Activated CD8-positive, alpha-beta T cell treated with anti-CD3 and anti-CD28 coated beads for 36 hours (primary cell): ENCODE data around the gene ALCAM. TPM values are rescaled to one million over a fixed set of nuclear protein-coding genes. Genes with fewer than 3 reads are reported as not detected.

ENCODE experiments used
- ATAC-seq: fragments of 200-7000 bp; cut with Tn5 transposase; one replicate; pipeline ENCODE4 v1.10.0; 2021; ENCODE audit warnings: mild to moderate bottlenecking, moderate library complexity
- CTCF ChIA-PET: fragments of 350-600 bp; sonication (Branson Sonifier 250); formaldehyde crosslinking; loops from one replicate; lab custom pipeline; 2021; ENCODE audit warnings: antibody characterized with exemption; lab: Charles Lee
- POLR2A ChIA-PET: fragments of 350-600 bp; sonication (Branson Sonifier 250); formaldehyde crosslinking; loops from one replicate; lab custom pipeline; 2021; ENCODE audit warnings: antibody characterized with exemption; lab: Charles Lee
- DNase-seq: peaks from one replicate; pipeline ENCODE4 v3.0.0-alpha.2; 2020
- H3K27ac Mint-ChIP-seq: one replicate; pipeline ENCODE4 v1.8.0; 2021; ENCODE audit warnings: mild to moderate bottlenecking, mixed read lengths
- H3K27me3 Mint-ChIP-seq: one replicate; pipeline ENCODE4 v1.8.0; 2021; ENCODE audit warnings: mixed read lengths
- H3K36me3 Mint-ChIP-seq: one replicate; pipeline ENCODE4 v1.8.0; 2021; ENCODE audit warnings: low read depth, mixed read lengths
- H3K4me1 Mint-ChIP-seq: one replicate; pipeline ENCODE4 v1.8.0; 2021; ENCODE audit warnings: low read depth, mixed read lengths
- H3K4me3 Mint-ChIP-seq: one replicate; pipeline ENCODE4 v1.8.0; 2021; ENCODE audit warnings: mild to moderate bottlenecking, moderate library complexity, mixed read lengths
- H3K9me3 Mint-ChIP-seq: one replicate; pipeline ENCODE4 v1.8.0; 2021; ENCODE audit warnings: mixed read lengths
- CTCF ChIP-seq: fragments of 200-600 bp; IDR thresholded peaks from one replicate; pipeline ENCODE4 v1.8.0; 2022; ENCODE audit warnings: antibody characterized with exemption, mild to moderate bottlenecking
- intact Hi-C: fragments of 100-400 bp; cut with micrococcal nuclease; formaldehyde crosslinking; loops from one replicate; pipeline ENCODE4 v1.10.0; 2022
- total RNA-seq, 2 experiments: library from RNA; stranded (reverse); gene quantifications; one replicate each; pipeline ENCODE4 v1.2.3, GENCODE V29; 2021

ALCAM gene
- total RNA-seq, 2 experiments from 2014 or later: 13.9 to 14.5 TPM

GRCh38 chr3:105327662-105328337 is 38.9 kb upstream of the ALCAM start:
- no peaks in the 10 kb centered on the region for H3K36me3 Mint-ChIP-seq
- no peak overlapping the region for H3K27ac Mint-ChIP-seq
- DNase-seq (no peak), ATAC-seq (no peak)
- ChIA-PET CTCF (interaction anchor here (0.7 kb wide), 1 partner anchor 37 kb away, joined by 4 read pairs; no protein-coding TSS in a partner anchor), POLR2A (no interaction called here)
- peaks cover 8% of the 10 kb centered on the region for H3K27me3 Mint-ChIP-seq
- no peak overlapping the region for H3K4me3 Mint-ChIP-seq
- intact Hi-C loops: no loop called here
- peaks cover 5% of the 10 kb centered on the region for H3K4me1 Mint-ChIP-seq
- TF ChIP-seq CTCF: no peak
- no peaks in the 10 kb centered on the region for H3K9me3 Mint-ChIP-seq

GRCh38 chr3:105328338-105328730 is 38.4 kb upstream of the ALCAM start:
- H3K4me1 Mint-ChIP-seq: no peaks in the 10 kb centered on the region
- no peak overlapping the region for H3K4me3 Mint-ChIP-seq
- no peak for TF ChIP-seq CTCF
- DNase-seq (no peak), ATAC-seq (no peak)
- no peak overlapping the region for H3K27ac Mint-ChIP-seq
- no peaks in the 10 kb centered on the region for H3K9me3 Mint-ChIP-seq
- intact Hi-C loops: no loop called here
- POLR2A ChIA-PET: no interaction called here
- no peaks in the 10 kb centered on the region for H3K36me3 Mint-ChIP-seq
- CTCF ChIA-PET: interaction anchor here (0.7 kb wide), 1 partner anchor 37 kb away, joined by 4 read pairs; no protein-coding TSS in a partner anchor
- peaks cover 10% of the 10 kb centered on the region for H3K27me3 Mint-ChIP-seq

GRCh38 chr3:105332961-105333360 is 33.7 kb upstream of the ALCAM start:
- Mint-ChIP-seq H3K4me1 (peaks cover 5% of the 10 kb centered on the region), H3K9me3 (no peaks in the 10 kb centered on the region), H3K27ac (no peak overlapping the region), H3K4me3 (no peak overlapping the region), H3K36me3 (no peaks in the 10 kb centered on the region), H3K27me3 (peaks cover 11% of the 10 kb centered on the region)
- TF ChIP-seq CTCF: no peak
- CTCF ChIA-PET: no interaction called here
- POLR2A ChIA-PET: interaction anchor here (1.0 kb wide), 1 partner anchor 36 kb away, joined by 4 read pairs; no protein-coding TSS in a partner anchor
- DNase-seq (no peak), ATAC-seq (no peak)
- intact Hi-C loops: no loop called here

GRCh38 chr3:105334138-105334882 is 32.4 kb upstream of the ALCAM start:
- Mint-ChIP-seq H3K27ac (no peak overlapping the region), H3K4me1 (peaks cover 5% of the 10 kb centered on the region), H3K27me3 (peaks cover 11% of the 10 kb centered on the region), H3K9me3 (no peaks in the 10 kb centered on the region), H3K36me3 (no peaks in the 10 kb centered on the region), H3K4me3 (no peak overlapping the region)
- intact Hi-C loops: no loop called here
- ChIA-PET CTCF (no interaction called here), POLR2A (interaction anchor here (1.0 kb wide), 1 partner anchor 31 kb away, joined by 3 read pairs; no protein-coding TSS in a partner anchor)
- ATAC-seq: no peak
- DNase-seq: no peak
- TF ChIP-seq CTCF: no peak

- H3K27me3 Mint-ChIP-seq: peaks cover 3% of the 10 kb centered on the region
- H3K4me1 Mint-ChIP-seq: no peaks in the 10 kb centered on the region
- H3K36me3 Mint-ChIP-seq: no peaks in the 10 kb centered on the region
- intact Hi-C loops: no loop called here
- ChIA-PET POLR2A (no interaction called here), CTCF (no interaction called here)
- no peak for ATAC-seq
- DNase-seq: no peak
- H3K4me3 Mint-ChIP-seq: no peak overlapping the region
- H3K27ac Mint-ChIP-seq: no peak overlapping the region
- no peak for TF ChIP-seq CTCF
- H3K9me3 Mint-ChIP-seq: no peaks in the 10 kb centered on the region
Measured at GRCh38 chr3:105339946-105340345, 26.8 kb upstream of the ALCAM start.
